Activated T-cell treated with anti-CD3 and anti-CD28 coated beads, Interleukin-2, amount 50 U/mL, for 4 hours (primary cell): ENCODE data around the gene WDR44. TPM values are rescaled to one million over a fixed set of nuclear protein-coding genes. Genes with fewer than 3 reads are reported as not detected.
"Not testable (repeated sequence)": the region's sequence is repeated elsewhere in the genome, so short reads cannot be mapped to it uniquely, and the experiment has no call there.

Experiments used
- ATAC-seq, 2 donors: fragments of 200-7000 bp; cut with Tn5 transposase; one replicate each; pipeline ENCODE4 v1.10.0; 2021
- DNase-seq: peaks from one replicate; pipeline ENCODE4 v3.0.0-alpha.2; 2020
- H3K27me3 Mint-ChIP-seq: one replicate; pipeline ENCODE4 v1.8.0; 2021; ENCODE audit warnings: low read depth, mixed read lengths
- H3K36me3 Mint-ChIP-seq: one replicate; pipeline ENCODE4 v1.8.0; 2022; ENCODE audit warnings: mixed read lengths; ENCODE audit not compliant: insufficient read depth
- H3K4me1 Mint-ChIP-seq: one replicate; pipeline ENCODE4 v1.8.0; 2021; ENCODE audit warnings: low read depth, mixed read lengths
- H3K4me3 Mint-ChIP-seq: one replicate; pipeline ENCODE4 v1.8.0; 2021; ENCODE audit warnings: mild to moderate bottlenecking, moderate library complexity, mixed read lengths
- H3K9me3 Mint-ChIP-seq: one replicate; pipeline ENCODE4 v1.8.0; 2021; ENCODE audit warnings: mixed read lengths
- total RNA-seq, 3 donors: library from RNA; stranded (reverse); gene quantifications; one replicate each; pipeline ENCODE4 v1.2.1, GENCODE V29; 2021

WDR44 gene, protein sequence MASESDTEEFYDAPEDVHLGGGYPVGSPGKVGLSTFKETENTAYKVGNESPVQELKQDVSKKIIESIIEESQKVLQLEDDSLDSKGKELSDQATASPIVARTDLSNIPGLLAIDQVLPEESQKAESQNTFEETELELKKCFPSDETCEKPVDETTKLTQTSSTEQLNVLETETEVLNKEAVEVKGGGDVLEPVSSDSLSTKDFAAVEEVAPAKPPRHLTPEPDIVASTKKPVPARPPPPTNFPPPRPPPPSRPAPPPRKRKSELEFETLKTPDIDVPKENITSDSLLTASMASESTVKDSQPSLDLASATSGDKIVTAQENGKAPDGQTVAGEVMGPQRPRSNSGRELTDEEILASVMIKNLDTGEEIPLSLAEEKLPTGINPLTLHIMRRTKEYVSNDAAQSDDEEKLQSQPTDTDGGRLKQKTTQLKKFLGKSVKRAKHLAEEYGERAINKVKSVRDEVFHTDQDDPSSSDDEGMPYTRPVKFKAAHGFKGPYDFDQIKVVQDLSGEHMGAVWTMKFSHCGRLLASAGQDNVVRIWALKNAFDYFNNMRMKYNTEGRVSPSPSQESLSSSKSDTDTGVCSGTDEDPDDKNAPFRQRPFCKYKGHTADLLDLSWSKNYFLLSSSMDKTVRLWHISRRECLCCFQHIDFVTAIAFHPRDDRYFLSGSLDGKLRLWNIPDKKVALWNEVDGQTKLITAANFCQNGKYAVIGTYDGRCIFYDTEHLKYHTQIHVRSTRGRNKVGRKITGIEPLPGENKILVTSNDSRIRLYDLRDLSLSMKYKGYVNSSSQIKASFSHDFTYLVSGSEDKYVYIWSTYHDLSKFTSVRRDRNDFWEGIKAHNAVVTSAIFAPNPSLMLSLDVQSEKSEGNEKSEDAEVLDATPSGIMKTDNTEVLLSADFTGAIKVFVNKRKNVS
- total RNA-seq = 1 to 10 TPM; 8.0 to 8.6 (median 8.4) TPM

DNA sequence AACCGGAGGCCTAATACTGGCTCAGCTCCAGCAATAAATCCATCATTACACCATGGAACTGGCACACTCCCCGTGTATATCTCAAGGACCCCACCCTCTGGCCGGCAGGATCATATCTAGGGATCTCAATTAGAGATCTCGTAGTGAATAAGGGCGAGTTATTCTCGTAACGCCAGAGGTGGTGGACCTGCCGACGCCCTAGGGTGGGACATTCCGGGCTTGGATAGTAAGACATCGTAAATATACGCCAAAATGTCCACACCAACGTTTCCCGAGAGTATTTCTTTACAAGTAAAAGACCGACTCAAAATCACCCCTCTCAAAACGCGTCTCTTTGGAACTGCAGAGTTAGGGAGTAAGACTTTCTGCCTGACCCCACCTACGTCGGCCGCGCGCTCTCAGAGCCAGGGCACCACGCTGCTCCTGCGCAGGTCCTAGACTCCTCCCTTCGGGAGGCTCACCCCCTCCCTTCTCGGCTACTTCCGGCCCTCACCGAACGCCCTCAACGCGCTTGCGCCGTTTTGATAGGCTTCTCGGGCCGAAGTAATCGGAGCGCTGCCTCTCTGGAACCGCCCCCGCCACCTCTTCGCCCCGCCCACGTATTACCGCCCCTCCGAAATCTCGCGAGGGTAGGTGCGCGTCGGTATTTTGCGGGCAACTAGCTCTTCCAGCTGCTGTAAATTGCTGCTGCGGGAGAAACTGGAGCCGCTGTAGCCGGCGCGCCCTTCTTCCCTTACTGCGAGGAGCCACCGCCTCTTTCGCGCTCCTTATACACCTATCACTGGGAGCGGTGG lies at the start of gene WDR44:
Gene WDR44 (plus strand): TSS at position 643 of the 794 bp plus-strand sequence. CDS start 398 bp downstream, outside the sequence.
- Mint-ChIP-seq H3K9me3 (no peaks in the 10 kb centered on the region), H3K36me3 (no peaks in the 10 kb centered on the region), H3K4me3 (peak within 1 kb of the TSS; percentile 99), H3K4me1 (peaks cover 39% of the 10 kb centered on the region), H3K27me3 (no peaks in the 10 kb centered on the region)
- peak; percentile 88 for DNase-seq
- peak; percentile 90 to 94 for ATAC-seq

DNA sequence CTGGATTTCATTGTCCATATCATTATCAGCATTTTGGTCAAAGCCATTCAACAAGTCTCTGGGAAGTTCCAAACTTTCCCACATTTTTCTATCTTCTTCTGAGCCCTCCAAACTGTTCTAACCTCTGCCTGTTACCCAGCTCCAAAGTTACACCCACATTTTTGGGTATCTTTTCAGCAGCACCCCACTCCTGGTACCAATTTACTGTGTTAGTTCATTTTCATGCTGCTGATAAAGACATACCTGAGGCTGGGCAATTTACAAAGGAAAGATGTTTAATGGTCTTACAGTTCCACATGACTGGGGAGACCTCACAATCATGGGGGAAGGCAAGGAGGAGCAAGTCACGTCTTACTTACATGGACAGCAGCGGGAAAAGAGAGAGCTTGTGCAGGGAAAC lies 40.1 kb upstream of the WDR44 start:
- H3K4me1 Mint-ChIP-seq, H3K36me3 Mint-ChIP-seq, H3K4me3 Mint-ChIP-seq, DNase-seq, H3K27me3 Mint-ChIP-seq, ATAC-seq: not testable (repeated sequence)
- peaks cover 11% of the 10 kb centered on the region for H3K9me3 Mint-ChIP-seq

DNA sequence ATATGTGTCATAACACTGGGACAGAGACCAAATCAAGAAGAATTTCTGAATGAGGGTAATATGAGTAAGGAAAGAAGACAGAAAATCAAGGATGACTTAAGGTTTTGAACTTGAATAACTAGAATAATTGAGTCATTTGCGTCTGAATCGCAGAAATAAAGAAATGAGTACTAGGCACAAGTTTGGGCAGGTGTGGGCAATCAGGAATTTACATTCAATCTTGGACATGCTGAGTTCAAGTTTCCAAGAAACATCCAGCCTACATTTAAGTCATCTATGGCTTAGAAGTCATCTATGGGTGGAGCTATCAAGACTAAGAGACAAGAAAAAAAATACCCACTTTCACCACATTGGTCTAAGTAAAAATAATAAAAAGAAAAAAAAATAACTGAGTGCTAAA lies 30.4 kb upstream of the WDR44 start:
- Mint-ChIP-seq H3K36me3 (no peaks in the 10 kb centered on the region), H3K4me1 (no peaks in the 10 kb centered on the region), H3K27me3 (peaks cover 9% of the 10 kb centered on the region), H3K9me3 (no peaks in the 10 kb centered on the region), H3K4me3 (no peak overlapping the region)
- ATAC-seq (no peak), DNase-seq (no peak)

DNA sequence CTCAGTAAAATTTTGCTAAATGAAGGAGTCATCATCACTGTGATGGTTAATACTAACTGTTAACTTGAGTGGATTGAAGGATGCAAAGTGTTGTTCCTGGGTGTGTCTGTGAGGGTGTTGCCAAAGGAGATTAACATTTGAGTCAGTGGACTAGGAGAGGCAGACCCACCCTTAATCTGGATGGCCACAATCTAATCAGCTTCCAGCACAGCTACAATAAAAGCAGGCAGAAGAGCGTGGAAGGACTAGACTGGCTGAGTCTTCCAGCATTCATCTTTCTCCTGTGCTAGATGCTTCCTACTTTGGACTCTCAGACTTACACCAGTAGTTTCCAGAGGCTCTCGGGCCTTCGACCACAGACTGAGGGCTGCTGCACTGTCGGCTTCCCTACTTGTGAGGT lies 21.3 kb upstream of the WDR44 start:
- H3K36me3 Mint-ChIP-seq = no peaks in the 10 kb centered on the region
- no peaks in the 10 kb centered on the region for H3K27me3 Mint-ChIP-seq
- H3K4me1 Mint-ChIP-seq = no peaks in the 10 kb centered on the region
- ATAC-seq (no peak), DNase-seq (no peak)
- H3K9me3 Mint-ChIP-seq = no peaks in the 10 kb centered on the region
- H3K4me3 Mint-ChIP-seq = no peak overlapping the region

DNA sequence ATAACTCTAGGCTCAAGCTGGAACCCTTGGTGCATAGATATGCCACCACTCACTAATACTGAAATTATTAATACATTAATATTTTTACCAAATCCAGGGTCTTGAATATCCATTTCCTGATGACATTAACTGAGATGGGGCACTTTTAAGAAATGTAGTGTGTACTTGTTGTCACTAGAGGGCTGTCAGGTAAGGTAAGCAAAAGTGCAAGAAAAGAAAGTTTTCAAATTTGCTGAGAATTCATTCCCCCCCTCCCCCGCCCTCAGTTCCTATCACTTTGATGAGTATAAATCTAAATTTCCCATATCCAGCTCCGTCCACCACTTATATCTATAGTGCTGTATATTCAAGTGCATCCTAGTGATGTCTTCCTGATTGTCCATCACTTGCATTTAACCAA lies 20.5 kb upstream of the WDR44 start:
- H3K9me3 Mint-ChIP-seq = no peaks in the 10 kb centered on the region
- no peak overlapping the region for H3K4me3 Mint-ChIP-seq
- H3K36me3 Mint-ChIP-seq = no peaks in the 10 kb centered on the region
- no peaks in the 10 kb centered on the region for H3K4me1 Mint-ChIP-seq
- no peaks in the 10 kb centered on the region for H3K27me3 Mint-ChIP-seq
- no peak for DNase-seq
- no peak for ATAC-seq

DNA sequence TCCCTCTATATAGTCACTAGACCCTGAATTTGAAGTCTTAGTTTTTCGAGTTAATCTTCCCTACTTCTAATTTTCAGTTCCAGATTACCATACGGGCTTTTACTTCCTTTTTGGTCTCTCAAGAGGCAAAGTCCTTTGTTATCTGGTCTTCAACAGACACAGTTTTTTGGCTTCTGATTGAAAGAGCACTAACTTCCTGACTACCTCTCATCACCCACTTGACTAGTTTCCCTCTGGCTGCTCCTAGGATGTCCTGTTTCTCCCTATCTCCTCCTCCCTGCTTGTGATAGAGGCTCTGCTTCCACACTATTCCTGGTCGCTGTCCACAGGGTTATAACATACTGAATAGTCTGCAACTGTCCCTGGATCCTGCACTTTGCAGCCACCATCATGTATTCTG lies 16.7 kb upstream of the WDR44 start:
- no peaks in the 10 kb centered on the region for H3K4me1 Mint-ChIP-seq
- no peaks in the 10 kb centered on the region for H3K27me3 Mint-ChIP-seq
- DNase-seq (no peak), ATAC-seq (no peak)
- no peaks in the 10 kb centered on the region for H3K36me3 Mint-ChIP-seq
- H3K4me3 Mint-ChIP-seq = no peak overlapping the region
- H3K9me3 Mint-ChIP-seq = no peaks in the 10 kb centered on the region

DNA sequence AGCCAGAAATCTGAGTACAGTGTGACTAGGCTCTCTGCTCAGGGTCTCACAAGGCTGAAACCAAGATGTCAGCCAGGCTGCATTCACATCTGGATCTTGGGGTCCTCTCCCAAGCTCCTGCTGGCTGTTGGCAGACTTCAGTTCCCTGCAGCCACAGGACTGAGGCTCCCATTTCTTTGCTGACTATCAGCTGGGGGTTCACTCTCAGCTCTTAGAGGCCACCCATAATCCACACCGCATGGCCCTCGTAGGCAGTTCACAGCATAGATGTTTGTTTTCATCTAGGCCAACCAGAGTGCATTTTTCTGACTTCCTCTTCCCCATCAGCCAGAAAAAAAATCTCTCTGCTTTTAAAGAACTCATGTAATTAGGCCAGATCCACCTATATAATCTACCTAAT lies 8.2 kb upstream of the WDR44 start:
- ATAC-seq = no peak
- Mint-ChIP-seq H3K4me3 (no peak overlapping the region), H3K27me3 (no peaks in the 10 kb centered on the region), H3K4me1 (no peaks in the 10 kb centered on the region), H3K9me3 (no peaks in the 10 kb centered on the region), H3K36me3 (no peaks in the 10 kb centered on the region)
- DNase-seq = no peak

DNA sequence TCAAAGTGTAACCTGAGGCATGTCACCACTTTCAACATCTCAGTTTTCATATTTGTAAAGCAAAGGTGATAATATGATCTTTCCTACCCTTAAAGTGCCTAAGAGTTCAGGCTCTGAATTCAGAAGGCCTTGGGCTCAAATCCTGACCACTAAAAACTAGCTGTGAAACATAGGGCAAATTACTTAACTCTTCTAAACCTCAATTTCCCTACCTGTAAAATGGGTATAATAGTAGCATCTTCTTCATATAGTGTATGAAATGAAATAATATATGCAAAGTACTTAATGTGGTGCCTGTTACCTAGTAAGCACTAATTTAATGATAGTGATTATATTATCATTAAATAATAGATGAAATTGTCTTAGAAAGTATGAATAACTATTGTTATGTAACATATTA lies 7.0 kb upstream of the WDR44 start:
- no peak for ATAC-seq
- H3K36me3 Mint-ChIP-seq = no peaks in the 10 kb centered on the region

DNA sequence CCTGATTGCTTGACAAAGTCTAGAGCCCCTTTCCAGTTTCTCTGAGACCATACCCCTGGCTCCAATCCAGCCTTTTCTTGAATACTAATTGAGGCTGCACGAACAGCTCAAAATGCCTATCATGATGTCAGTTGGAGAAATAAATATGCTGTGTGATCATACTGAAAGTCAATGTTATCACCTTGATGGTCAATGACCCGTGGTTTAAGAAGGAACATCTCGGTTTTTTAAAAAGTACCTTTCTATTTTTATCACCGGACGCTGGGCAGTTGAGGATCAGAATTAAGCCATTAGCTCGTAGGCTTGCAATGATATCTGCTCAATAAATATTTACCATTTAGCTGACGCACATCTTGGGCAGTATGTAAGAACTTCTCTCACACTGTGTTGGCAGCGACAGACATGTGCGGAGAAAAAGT lies 852 bp upstream of the WDR44 start:
- Mint-ChIP-seq H3K9me3 (no peaks in the 10 kb centered on the region), H3K4me1 (peaks cover 33% of the 10 kb centered on the region), H3K27me3 (no peaks in the 10 kb centered on the region), H3K4me3 (peak overlapping the region; percentile 99), H3K36me3 (no peaks in the 10 kb centered on the region)
- ATAC-seq (no peak), DNase-seq (no peak)

More for the DNA sequence above, 7.0 kb upstream of the WDR44 start:
- no peaks in the 10 kb centered on the region for H3K4me1 Mint-ChIP-seq
- H3K27me3 Mint-ChIP-seq = no peaks in the 10 kb centered on the region
- no peaks in the 10 kb centered on the region for H3K9me3 Mint-ChIP-seq
- no peak overlapping the region for H3K4me3 Mint-ChIP-seq
- no peak for DNase-seq

DNA sequence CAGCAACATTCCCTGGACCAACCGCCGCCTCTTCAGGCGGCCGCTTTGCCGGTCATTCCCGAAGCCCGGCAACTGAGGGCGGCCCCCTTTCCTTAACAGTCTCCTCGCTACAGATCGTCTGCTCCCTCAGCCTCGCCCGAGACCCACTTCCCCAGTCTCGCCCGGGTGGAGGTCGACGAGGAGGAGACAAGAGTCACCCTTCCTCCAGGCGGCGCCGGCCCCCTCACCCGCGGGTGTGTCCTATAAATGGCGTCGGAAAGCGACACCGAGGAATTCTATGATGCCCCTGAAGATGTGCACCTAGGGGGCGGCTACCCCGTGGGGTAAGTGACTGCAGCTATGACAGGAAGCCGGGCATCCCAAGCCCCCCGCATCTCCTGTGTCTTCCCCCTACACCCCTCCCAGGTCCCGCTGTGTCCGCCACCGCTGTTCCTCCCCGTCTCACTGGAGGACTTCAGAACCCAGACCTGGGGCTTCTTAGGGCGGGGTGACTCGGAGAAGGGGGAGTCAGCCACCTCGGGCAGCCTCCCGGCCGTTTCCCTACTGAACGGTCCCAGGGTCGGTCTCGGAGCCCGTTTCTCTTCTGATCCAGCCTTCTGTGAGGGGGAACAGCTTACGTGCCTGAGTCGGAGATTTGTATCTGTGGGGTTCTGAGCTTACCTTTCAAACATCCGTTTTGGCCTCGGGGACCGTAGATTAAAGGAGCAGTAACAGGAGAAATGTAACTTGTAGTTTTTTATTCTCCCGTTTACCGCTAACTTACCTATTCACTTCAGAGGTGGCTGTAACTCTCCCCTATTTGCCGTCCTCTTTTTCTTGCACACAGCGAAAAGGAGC lies 570 bp downstream of the WDR44 start:
- Mint-ChIP-seq H3K27me3 (no peaks in the 10 kb centered on the region), H3K4me1 (peaks cover 42% of the 10 kb centered on the region), H3K36me3 (no peaks in the 10 kb centered on the region), H3K9me3 (no peaks in the 10 kb centered on the region), H3K4me3 (peak overlapping the region; percentile 99)
- ATAC-seq (peak; percentile 48 to 66), DNase-seq (peak; percentile 39)

DNA sequence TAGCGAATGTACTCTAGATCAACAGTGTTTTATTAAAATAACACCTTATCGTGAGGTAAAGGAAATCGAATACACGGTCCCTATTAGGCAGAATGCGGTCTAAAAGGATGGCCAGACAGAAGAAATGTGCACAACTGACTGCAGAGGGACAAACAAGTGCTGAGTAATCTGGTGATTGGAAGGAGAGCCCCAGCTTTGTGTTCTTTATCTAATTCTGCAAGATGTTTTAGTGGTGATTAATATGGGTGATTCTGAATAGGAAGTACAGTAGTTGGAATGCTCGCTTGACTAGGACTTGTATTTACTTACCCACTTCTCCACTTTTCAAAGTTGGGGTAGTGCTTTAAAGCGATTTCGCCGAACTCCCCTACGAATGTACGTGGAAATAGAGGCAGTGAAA lies 1.2 kb downstream of the WDR44 start:
- DNase-seq = no peak
- ATAC-seq = no peak
- no peaks in the 10 kb centered on the region for H3K9me3 Mint-ChIP-seq

DNA sequence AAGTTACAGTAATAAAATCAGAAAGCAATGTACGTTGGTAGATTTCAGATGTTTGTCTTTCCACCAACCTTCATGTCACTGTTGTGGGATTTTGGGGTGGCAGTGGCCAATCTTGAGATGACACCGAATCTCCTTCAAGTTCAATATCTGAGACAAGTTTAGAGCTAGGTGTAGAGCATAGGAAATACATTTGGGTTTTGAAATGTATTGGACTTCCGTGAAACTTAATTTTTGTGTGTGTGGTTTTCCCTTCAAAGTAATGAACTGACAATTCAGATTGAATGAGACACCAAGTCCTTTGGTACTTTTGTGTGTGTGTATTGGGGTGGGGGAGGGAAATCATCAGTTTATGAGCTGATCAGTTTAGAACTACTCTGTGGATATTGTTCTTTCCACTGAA lies 1.8 kb downstream of the WDR44 start:
- DNase-seq (no peak), ATAC-seq (no peak)
- no peaks in the 10 kb centered on the region for H3K9me3 Mint-ChIP-seq
- H3K36me3 Mint-ChIP-seq = no peaks in the 10 kb centered on the region
- peaks cover 46% of the 10 kb centered on the region for H3K4me1 Mint-ChIP-seq
- no peaks in the 10 kb centered on the region for H3K27me3 Mint-ChIP-seq
- peak overlapping the region; percentile 99 for H3K4me3 Mint-ChIP-seq

More for the DNA sequence above, 1.2 kb downstream of the WDR44 start:
- no peaks in the 10 kb centered on the region for H3K36me3 Mint-ChIP-seq
- H3K4me3 Mint-ChIP-seq = peak overlapping the region; percentile 99
- peaks cover 43% of the 10 kb centered on the region for H3K4me1 Mint-ChIP-seq
- no peaks in the 10 kb centered on the region for H3K27me3 Mint-ChIP-seq

DNA sequence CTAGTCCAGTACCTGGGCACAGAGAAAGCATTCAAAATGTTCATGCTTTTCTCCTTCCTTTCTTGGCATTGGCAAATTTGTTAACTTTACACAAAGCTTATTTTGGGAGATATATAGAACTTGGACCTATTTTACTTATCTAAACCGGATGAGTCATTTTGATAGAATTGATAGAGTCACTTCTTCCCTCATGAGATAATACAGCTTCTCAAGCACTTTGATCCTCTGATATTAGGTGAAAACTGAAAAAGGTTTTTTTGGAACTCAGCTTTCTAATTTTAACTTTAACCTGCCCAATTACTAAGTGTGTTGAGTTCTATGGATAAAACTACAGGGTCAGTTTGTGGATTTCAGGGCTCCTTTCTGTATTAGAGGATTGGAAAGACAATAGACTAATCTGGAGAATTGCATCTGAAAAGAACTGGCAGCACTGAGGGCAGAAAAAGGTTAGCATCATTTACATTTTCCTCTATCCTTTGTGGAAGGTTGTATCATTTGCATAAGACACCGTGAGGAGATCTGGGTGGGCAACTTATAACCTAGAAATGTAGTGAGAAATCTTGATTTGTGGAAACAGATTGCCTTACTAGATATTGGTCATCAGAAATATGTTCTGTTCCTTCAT lies 2.4 kb downstream of the WDR44 start:
- ATAC-seq = no peak
- no peak for DNase-seq
- H3K4me3 Mint-ChIP-seq = peak overlapping the region; percentile 99
- H3K9me3 Mint-ChIP-seq = no peaks in the 10 kb centered on the region
- H3K4me1 Mint-ChIP-seq = peaks cover 51% of the 10 kb centered on the region
- H3K36me3 Mint-ChIP-seq = no peaks in the 10 kb centered on the region
- no peaks in the 10 kb centered on the region for H3K27me3 Mint-ChIP-seq
